Gastrocnemius medialis (tissue), 4 donors: ENCODE data around the gene USP7.

Source experiments
- CTCF ChIP-seq, 5 experiments: fragments of 450-650 bp in 3 of 5; fragments of 200-600 bp in 2 of 5; sonication (generic) in 2 of 5; IDR thresholded peaks in 4 of 5; conservative IDR thresholded peaks in 1 of 5; 1 replicate in 4 of 5; 2 replicates in 1 of 5; pipeline ENCODE4 v1.5.1; 2016 to 2019; ENCODE audit warnings: antibody characterized with exemption in 5 of 5, mild to moderate bottlenecking in 3 of 5, moderate library complexity in 3 of 5
- POLR2A ChIP-seq, 2 donors: fragments of 450-650 bp; IDR thresholded peaks; one replicate each; pipeline ENCODE4 v1.6.1; 2017; ENCODE audit warnings: antibody characterized with exemption in 2 of 2, mild to moderate bottlenecking in 2 of 2, moderate library complexity in 2 of 2

DNA sequence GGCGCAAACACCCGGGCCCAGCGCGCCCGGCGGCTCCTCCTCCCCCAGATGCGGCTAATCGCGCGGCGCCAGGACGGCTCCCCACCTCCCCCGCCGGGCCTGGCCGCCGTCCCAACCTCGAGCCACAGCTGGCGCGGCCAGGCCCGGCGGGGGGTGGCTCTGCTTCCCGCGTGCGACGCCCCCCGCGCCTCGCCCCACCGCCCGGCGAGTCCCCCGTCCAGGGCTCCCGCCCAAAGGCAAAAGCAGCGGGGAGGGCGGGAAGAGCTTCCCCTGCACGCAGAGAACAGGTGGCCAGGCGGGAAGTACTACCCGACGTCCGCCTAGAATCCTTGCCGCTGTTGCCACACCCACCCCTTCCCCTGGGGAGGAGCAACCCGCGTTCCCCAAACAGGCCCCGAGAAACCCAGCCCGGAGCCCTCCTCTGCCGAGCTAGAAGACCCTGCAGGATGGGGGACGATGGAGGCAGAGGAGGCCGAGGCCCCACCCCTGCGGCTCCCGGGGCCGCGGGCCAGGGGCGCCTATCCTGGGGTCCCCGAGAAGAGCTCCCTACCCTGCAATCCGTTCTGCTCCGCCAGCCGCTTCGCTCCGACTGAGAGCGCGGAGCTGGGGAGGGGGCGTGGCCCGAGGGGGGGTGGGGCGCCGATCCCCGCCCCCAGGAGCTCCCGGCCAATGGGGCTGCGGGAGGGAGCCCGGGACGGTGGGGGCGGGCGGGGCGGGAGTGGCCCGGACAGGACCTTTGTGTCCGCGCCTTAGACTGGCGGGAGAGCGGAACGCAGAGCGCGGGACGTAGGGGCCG lies 95.1 kb downstream of the USP7 start, which contains the start of gene CARHSP1:
- TF ChIP-seq CTCF (IDR thresholded peaks at IDR 0.05 in 4 of 5, conservative IDR thresholded peaks at IDR 0.05 in 1 of 5) (no peak), POLR2A (IDR thresholded peaks at IDR 0.05) (peak; percentile 60 to 70)
